Effector CD8-positive, alpha-beta T cell (primary cell): ENCODE measurements around the gene SVIL.

Experiments
- DNase-seq: peaks from one replicate; lab custom pipeline; 2025; lab: John Stamatoyannopoulos, UW
- total RNA-seq, 4 experiments: gene quantifications; one replicate each; lab custom pipeline; 2026; lab: John Stamatoyannopoulos, UW

SVIL gene
- 10.3 to 97.7 (median 20.7) reads per million in 4 experiments for total RNA-seq

GRCh38 chr10:29634764-29635625, at the start of gene SVIL:
TSS of gene SVIL (minus strand) at chr10:29634971. CDS start at chr10:29555058, 79,913 bp downstream.
- no peak for DNase-seq

- peak; percentile 21 for DNase-seq
Observed at GRCh38 chr10:29681676-29682448, 47.1 kb upstream of the SVIL start.

GRCh38 chr10:29680091-29680490, 45.3 kb upstream of the SVIL start:
- no peak for DNase-seq

- no peak for DNase-seq
Observed at GRCh38 chr10:29676732-29677131, 42.0 kb upstream of the SVIL start.

GRCh38 chr10:29675984-29676383, 41.2 kb upstream of the SVIL start:
- DNase-seq = no peak

GRCh38 chr10:29671968-29672367, 37.2 kb upstream of the SVIL start:
- DNase-seq = no peak

- no peak for DNase-seq
Observed at GRCh38 chr10:29671228-29671780, 36.5 kb upstream of the SVIL start.

GRCh38 chr10:29670761-29671160, 36.0 kb upstream of the SVIL start:
- DNase-seq = no peak

GRCh38 chr10:29669149-29669548, 34.4 kb upstream of the SVIL start:
- DNase-seq = no peak

GRCh38 chr10:29668628-29669027, 33.9 kb upstream of the SVIL start:
- DNase-seq = no peak

- no peak for DNase-seq
Observed at GRCh38 chr10:29667191-29667590, 32.4 kb upstream of the SVIL start.

GRCh38 chr10:29666201-29666600, 31.4 kb upstream of the SVIL start:
- no peak for DNase-seq

GRCh38 chr10:29663718-29664117, 28.9 kb upstream of the SVIL start:
- no peak for DNase-seq

GRCh38 chr10:29658984-29659965, 24.5 kb upstream of the SVIL start:
- peak; percentile 6 for DNase-seq

- DNase-seq = no peak
Observed at GRCh38 chr10:29657719-29658274, 23.0 kb upstream of the SVIL start.

- no peak for DNase-seq
Observed at GRCh38 chr10:29656451-29656992, 21.8 kb upstream of the SVIL start.

GRCh38 chr10:29652192-29652591, 17.4 kb upstream of the SVIL start:
- no peak for DNase-seq

- no peak for DNase-seq
Observed at GRCh38 chr10:29651767-29652166, 17.0 kb upstream of the SVIL start.

GRCh38 chr10:29650552-29650944, 15.8 kb upstream of the SVIL start:
- no peak for DNase-seq
